22Rv1 (cell line): ENCODE results near the gene MYLK.

Experiments used
- CTCF ChIP-seq: fragments of 450-650 bp; IDR thresholded peaks from 2 replicates; pipeline ENCODE4 v1.5.1; 2017; ENCODE audit warnings: mild to moderate bottlenecking
- ZFX ChIP-seq: fragments of 450-650 bp; IDR thresholded peaks from 2 replicates; pipeline ENCODE4 v1.6.1; 2017; ENCODE audit warnings: antibody characterized with exemption, borderline replicate concordance

GRCh38 chr3:123648696-123649405 lies 235.3 kb downstream of the MYLK start:
- no peak for TF ChIP-seq CTCF
- TF ChIP-seq ZFX, result no peak
